Femur (tissue), 1 donor: Measurements from ENCODE around the gene KLHDC2.
A peak's percentile ranks its signal among the peaks of the same experiment; 100 is the strongest.
"Not testable (repeated sequence)": the region's sequence is repeated elsewhere in the genome, so short reads cannot be mapped to it uniquely, and the experiment has no call there.

ENCODE experiments used
- DNase-seq: peaks from one replicate; pipeline ENCODE4 v3.0.0-alpha.2; 2017

KLHDC2 gene

GRCh38 chr14:49767571-49768300, at the start of gene KLHDC2:
KLHDC2 (plus strand) TSS chr14:49768153; CDS start chr14:49768469, 316 bp downstream.
- DNase-seq: peak; percentile 95

- no peak for DNase-seq
These were observed 47.2 kb upstream of the KLHDC2 start for GRCh38 chr14:49720744-49721143.

GRCh38 chr14:49721733-49722435, 46.1 kb upstream of the KLHDC2 start:
- not testable (repeated sequence) for DNase-seq

GRCh38 chr14:49727171-49727570, 40.8 kb upstream of the KLHDC2 start:
- no peak for DNase-seq

GRCh38 chr14:49732896-49733295, 35.1 kb upstream of the KLHDC2 start:
- no peak for DNase-seq

- DNase-seq: no peak
These were observed 34.1 kb upstream of the KLHDC2 start for GRCh38 chr14:49733836-49734235.

GRCh38 chr14:49735669-49736068, 32.3 kb upstream of the KLHDC2 start:
- DNase-seq: not testable (repeated sequence)

- no peak for DNase-seq
These were observed 22.8 kb upstream of the KLHDC2 start for GRCh38 chr14:49745191-49745590.

GRCh38 chr14:49746476-49746875, 21.5 kb upstream of the KLHDC2 start:
- DNase-seq: not testable (repeated sequence)

GRCh38 chr14:49754570-49755097, 13.3 kb upstream of the KLHDC2 start:
- DNase-seq: no peak

- DNase-seq: no peak
These were observed 12.6 kb upstream of the KLHDC2 start for GRCh38 chr14:49755378-49755777.

GRCh38 chr14:49761839-49762551, 6.0 kb upstream of the KLHDC2 start:
- no peak for DNase-seq

- DNase-seq: no peak
These were observed 1.1 kb upstream of the KLHDC2 start for GRCh38 chr14:49766839-49767238.

- no peak for DNase-seq
These were observed 733 bp upstream of the KLHDC2 start for GRCh38 chr14:49767270-49767570.

- DNase-seq: peak; percentile 65
These were observed 558 bp downstream of the KLHDC2 start for GRCh38 chr14:49768301-49769121.

- DNase-seq: peak; percentile 33
These were observed 1.2 kb downstream of the KLHDC2 start for GRCh38 chr14:49769171-49769570.

- DNase-seq: no peak
These were observed 1.7 kb downstream of the KLHDC2 start for GRCh38 chr14:49769581-49770211.

- DNase-seq: no peak
These were observed 2.4 kb downstream of the KLHDC2 start for GRCh38 chr14:49770212-49770817.

GRCh38 chr14:49771691-49772090, 3.7 kb downstream of the KLHDC2 start:
- not testable (repeated sequence) for DNase-seq

- no peak for DNase-seq
These were observed 6.2 kb downstream of the KLHDC2 start for GRCh38 chr14:49774106-49774505.

GRCh38 chr14:49778421-49778820, 10.5 kb downstream of the KLHDC2 start:
- DNase-seq: no peak

- DNase-seq: not testable (repeated sequence)
These were observed 13.1 kb downstream of the KLHDC2 start for GRCh38 chr14:49781040-49781439.
